H1 (cell line): ENCODE data around the gene IL31RA.

Experiments used
- BRCA1 ChIP-seq: IDR thresholded peaks from 2 replicates; pipeline ENCODE4 v1.6.1; 2012; ENCODE audit warnings: low read depth, low read length, improper control_type of control experiment
- EZH2 ChIP-seq: fragments of 200-600 bp; sonication (generic); IDR thresholded peaks from 2 replicates; pipeline ENCODE4 v1.7.1; 2012; ENCODE audit warnings: low read depth, mild to moderate bottlenecking, moderate library complexity, low read length, inconsistent platforms; ENCODE audit not compliant: severe bottlenecking
- FOSL1 ChIP-seq: IDR thresholded peaks from 2 replicates; pipeline ENCODE4 v1.6.1; 2011; ENCODE audit warnings: mild to moderate bottlenecking, low read depth, low read length, moderate library complexity; ENCODE audit not compliant: insufficient read depth

DNA sequence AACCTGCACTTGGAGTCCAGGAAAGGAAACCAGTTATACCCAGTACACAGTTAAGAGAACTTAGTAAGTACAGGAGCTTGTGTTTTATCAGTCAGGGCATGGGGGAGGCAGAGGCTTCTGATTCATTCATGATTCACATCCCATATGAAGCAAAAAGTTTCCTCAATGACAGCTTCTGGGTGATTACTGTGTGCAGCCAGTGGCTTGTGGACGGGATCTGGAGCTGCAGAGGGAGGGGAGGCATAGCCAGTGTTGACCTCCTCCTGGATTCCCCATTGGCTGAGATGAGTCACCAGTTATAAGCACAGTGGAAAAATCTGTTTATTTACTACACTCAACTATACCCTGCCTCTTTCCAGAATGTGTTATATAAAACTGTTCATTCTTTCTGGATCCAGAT lies 17.7 kb downstream of the IL31RA start:
- TF ChIP-seq EZH2 (no peak), FOSL1 (no peak), BRCA1 (no peak)
